MCF 10A (cell line): ENCODE data around the gene PRPF40B. TPM values are rescaled to one million over a fixed set of nuclear protein-coding genes. Genes with fewer than 3 reads are reported as not detected.

Experiments used
- BruUV-seq: library from RNA; stranded (reverse); fragments of 400-500 nt; replicated peaks from 2 replicates; lab custom pipeline; 2021; lab: Mats Ljungman, UMichigan
- CTCF ChIA-PET: fragments of 300-600 bp; sonication (Branson Sonifier 250); formaldehyde crosslinking; extraction: SDS; loops from one replicate; lab custom pipeline; 2021; ENCODE audit warnings: antibody characterized with exemption, inconsistent platforms; lab: Yijun Ruan, JAX
- POLR2A ChIA-PET: fragments of 300-600, 350-650 bp; sonication (Branson Sonifier 250); formaldehyde crosslinking; extraction: SDS; loops from one replicate; lab custom pipeline; 2020; ENCODE audit warnings: antibody characterized with exemption, inconsistent platforms; lab: Yijun Ruan, JAX
- DNase-seq: peaks from one replicate; pipeline ENCODE4 v3.0.0-alpha.2; 2018; ENCODE audit not compliant: unreplicated experiment
- H3K27ac Mint-ChIP-seq: one replicate; pipeline ENCODE4 v1.8.0; 2022; ENCODE audit warnings: mild to moderate bottlenecking, low read depth, mixed read lengths; ENCODE audit not compliant: unreplicated experiment
- H3K27me3 Mint-ChIP-seq: one replicate; pipeline ENCODE4 v1.8.0; 2022; ENCODE audit warnings: mixed read lengths; ENCODE audit not compliant: insufficient read depth, unreplicated experiment
- H3K36me3 Mint-ChIP-seq: one replicate; pipeline ENCODE4 v1.8.0; 2022; ENCODE audit warnings: mild to moderate bottlenecking, moderate library complexity, mixed read lengths; ENCODE audit not compliant: insufficient read depth, unreplicated experiment
- H3K4me1 Mint-ChIP-seq: one replicate; pipeline ENCODE4 v1.8.0; 2022; ENCODE audit warnings: mixed read lengths; ENCODE audit not compliant: insufficient read depth, unreplicated experiment
- H3K4me3 Mint-ChIP-seq: one replicate; pipeline ENCODE4 v1.8.0; 2022; ENCODE audit warnings: mild to moderate bottlenecking, moderate library complexity, mixed read lengths; ENCODE audit not compliant: unreplicated experiment
- H3K9me3 Mint-ChIP-seq: one replicate; pipeline ENCODE4 v1.8.0; 2022; ENCODE audit warnings: mixed read lengths; ENCODE audit not compliant: unreplicated experiment
- CTCF ChIP-seq: fragments of 200-600 bp; IDR thresholded peaks from one replicate; pipeline ENCODE4 v1.8.0; 2022; ENCODE audit warnings: antibody characterized with exemption, mild to moderate bottlenecking; ENCODE audit not compliant: unreplicated experiment
- intact Hi-C: fragments of 100-400 bp; cut with micrococcal nuclease; formaldehyde crosslinking; loops from 2 replicates; pipeline ENCODE4 v1.14.1; 2022
- total RNA-seq: library from RNA; stranded (reverse); gene quantifications from 2 replicates; pipeline ENCODE4 v1.2.3, GENCODE V29; 2022

Gene PRPF40B
- total RNA-seq, 1 experiment from 2014 or later = 48.5 TPM

GRCh38 chr12:49643961-49644619, 20.7 kb downstream of the PRPF40B start:
- H3K36me3 Mint-ChIP-seq = peaks cover 17% of the 10 kb centered on the region
- no peaks in the 10 kb centered on the region for H3K27me3 Mint-ChIP-seq
- H3K4me1 Mint-ChIP-seq = peaks cover 13% of the 10 kb centered on the region
- no peak overlapping the region for H3K27ac Mint-ChIP-seq
- CTCF ChIA-PET = interaction anchor here (0.6 to 3.2 kb wide), 17 partner anchors 9 to 286 kb away, joined by 3 to 22 read pairs (median 4); partner anchors contain the start of genes FMNL3 and TMBIM6
- H3K9me3 Mint-ChIP-seq = no peaks in the 10 kb centered on the region
- H3K4me3 Mint-ChIP-seq = no peak overlapping the region
- intact Hi-C loops = loop anchor here (1.0 to 5.0 kb wide), 3 partner anchors 63 to 195 kb away; partner anchors contain the start of gene FMNL3
- peak; percentile 58 for DNase-seq
- TSS peak; percentile 63 for BruUV-seq
- POLR2A ChIA-PET = interaction anchor here (0.8 to 1.1 kb wide), 5 partner anchors 9 to 97 kb away, joined by 3 to 6 read pairs (median 3); partner anchors contain the start of gene TMBIM6
- TF ChIP-seq CTCF = no peak

GRCh38 chr12:49644620-49644994, 21.2 kb downstream of the PRPF40B start:
- Mint-ChIP-seq H3K36me3 (peaks cover 21% of the 10 kb centered on the region), H3K9me3 (no peaks in the 10 kb centered on the region), H3K4me3 (no peak overlapping the region), H3K4me1 (peaks cover 13% of the 10 kb centered on the region), H3K27me3 (no peaks in the 10 kb centered on the region), H3K27ac (no peak overlapping the region)
- ChIA-PET CTCF (interaction anchor here (0.6 to 3.2 kb wide), 14 partner anchors 9 to 199 kb away, joined by 3 to 22 read pairs (median 4); partner anchors contain the start of genes FMNL3 and TMBIM6), POLR2A (interaction anchor here (0.9 to 1.1 kb wide), 3 partner anchors 9 to 97 kb away, joined by 3 to 6 read pairs (median 3); partner anchors contain the start of gene TMBIM6)
- TF ChIP-seq CTCF = peak; percentile 82
- intact Hi-C loops = loop anchor here (1.0 to 5.0 kb wide), 3 partner anchors 63 to 194 kb away; partner anchors contain the start of gene FMNL3
- no TSS peak for BruUV-seq
- DNase-seq = peak; percentile 71

GRCh38 chr12:49645146-49646039, 22.0 kb downstream of the PRPF40B start:
- no peak overlapping the region for H3K4me3 Mint-ChIP-seq
- no TSS peak for BruUV-seq
- intact Hi-C loops = loop anchor here (2.0 kb wide), 1 partner anchor 193 kb away; no protein-coding TSS in a partner anchor
- no peak overlapping the region for H3K27ac Mint-ChIP-seq
- POLR2A ChIA-PET = interaction anchor here (1.1 kb wide), 1 partner anchor 8 kb away, joined by 3 read pairs; no protein-coding TSS in a partner anchor
- TF ChIP-seq CTCF = no peak
- CTCF ChIA-PET = interaction anchor here (0.6 to 3.2 kb wide), 9 partner anchors 10 to 198 kb away, joined by 3 to 22 read pairs (median 5); partner anchors contain the start of gene TMBIM6
- no peaks in the 10 kb centered on the region for H3K9me3 Mint-ChIP-seq
- H3K27me3 Mint-ChIP-seq = no peaks in the 10 kb centered on the region
- peaks cover 21% of the 10 kb centered on the region for H3K36me3 Mint-ChIP-seq
- H3K4me1 Mint-ChIP-seq = peaks cover 13% of the 10 kb centered on the region
- DNase-seq = no peak
